HUES48 (cell line): ENCODE data around the gene ALDH9A1.
"Not testable (repeated sequence)": the region's sequence is repeated elsewhere in the genome, so short reads cannot be mapped to it uniquely, and the experiment has no call there.

ENCODE experiments used
- H3K27ac ChIP-seq: one replicate; pipeline ENCODE4 v1.7.0; 2013; ENCODE audit warnings: low read depth, low read length, inconsistent platforms
- H3K27me3 ChIP-seq: 2 replicates; pipeline ENCODE4 v1.6.1; 2013; ENCODE audit warnings: mild to moderate bottlenecking, low read length; ENCODE audit not compliant: control insufficient read depth, insufficient read depth
- H3K36me3 ChIP-seq: 2 replicates; pipeline ENCODE4 v1.6.1; 2013; ENCODE audit warnings: low read length; ENCODE audit not compliant: control insufficient read depth, insufficient read depth
- H3K4me1 ChIP-seq: 2 replicates; pipeline ENCODE4 v1.6.1; 2013; ENCODE audit warnings: mild to moderate bottlenecking, low read length; ENCODE audit not compliant: control insufficient read depth, insufficient read depth
- H3K4me3 ChIP-seq: 2 replicates; pipeline ENCODE4 v1.5.1; 2013; ENCODE audit warnings: mild to moderate bottlenecking, low read depth, low read length
- H3K9ac ChIP-seq: 2 replicates; pipeline ENCODE4 v1.6.1; 2013; ENCODE audit warnings: mild to moderate bottlenecking, low read depth, low read length, moderate library complexity
- H3K9me3 ChIP-seq: 2 replicates; pipeline ENCODE4 v1.6.1; 2013; ENCODE audit warnings: low read length; ENCODE audit not compliant: control insufficient read depth, insufficient read depth

The ALDH9A1 gene

DNA sequence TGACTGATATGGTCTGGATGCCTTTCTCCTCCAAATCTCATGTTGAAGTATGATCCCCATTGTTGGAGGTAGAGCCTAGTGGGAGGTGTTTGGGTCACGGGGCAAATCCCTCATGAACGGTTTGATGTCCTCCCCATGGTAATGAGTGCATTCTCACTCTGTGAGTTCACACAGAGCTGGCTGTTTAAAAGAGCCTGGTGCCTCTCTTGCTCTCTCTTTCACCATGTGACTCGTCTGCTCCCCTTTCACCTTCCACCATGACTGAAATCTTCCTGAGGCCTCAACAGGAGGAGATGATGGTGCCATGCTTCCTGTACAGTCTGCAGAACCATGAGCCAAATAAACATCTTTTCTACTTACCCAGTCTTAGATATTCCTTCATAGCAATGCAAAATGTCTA lies 30.2 kb downstream of the ALDH9A1 start:
- Histone ChIP-seq H3K4me1 (no peaks in the 10 kb centered on the region), H3K4me3 (no peak overlapping the region), H3K27me3 (no peaks in the 10 kb centered on the region), H3K9me3 (no peaks in the 10 kb centered on the region), H3K36me3 (peaks cover 73% of the 10 kb centered on the region), H3K27ac (no peak overlapping the region), H3K9ac (no peak overlapping the region)

DNA sequence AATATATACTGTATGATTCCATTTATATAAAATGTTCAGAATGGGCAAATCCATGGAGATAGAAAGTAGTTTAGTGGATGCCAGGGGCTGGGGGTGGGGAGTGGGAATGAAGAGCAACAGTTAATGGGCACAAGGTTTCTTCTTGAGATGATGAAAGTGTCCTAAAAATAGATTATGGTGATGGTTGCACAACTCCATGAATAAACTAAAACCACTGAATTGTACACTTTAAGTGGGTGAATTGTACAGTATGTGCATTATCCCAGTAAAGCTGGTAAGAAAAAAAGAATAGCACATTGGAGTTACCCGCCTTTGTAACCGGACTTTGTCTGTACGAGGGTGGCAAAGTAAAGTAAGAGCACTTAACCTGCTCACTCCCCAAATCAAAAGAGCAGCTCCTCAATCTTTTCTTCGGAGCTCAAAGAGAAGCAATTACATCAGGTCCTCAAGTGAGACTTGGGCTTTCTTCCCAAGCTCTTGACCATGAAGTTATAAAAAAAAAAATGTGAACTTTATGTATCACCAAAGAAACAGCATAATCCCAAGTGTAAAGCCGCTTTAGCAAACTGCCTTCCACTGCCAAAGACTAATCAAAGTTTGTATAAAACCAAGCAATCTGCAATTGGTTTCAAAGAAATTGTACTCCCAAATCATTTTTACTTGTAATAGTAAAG lies 32.1 kb downstream of the ALDH9A1 start:
- no peaks in the 10 kb centered on the region for H3K27me3 ChIP-seq
- H3K36me3 ChIP-seq, result peaks cover 86% of the 10 kb centered on the region
- H3K9ac ChIP-seq, result no peak overlapping the region
- no peak overlapping the region for H3K27ac ChIP-seq
- no peak overlapping the region for H3K4me3 ChIP-seq
- H3K4me1 ChIP-seq, result no peaks in the 10 kb centered on the region
- H3K9me3 ChIP-seq, result no peaks in the 10 kb centered on the region

DNA sequence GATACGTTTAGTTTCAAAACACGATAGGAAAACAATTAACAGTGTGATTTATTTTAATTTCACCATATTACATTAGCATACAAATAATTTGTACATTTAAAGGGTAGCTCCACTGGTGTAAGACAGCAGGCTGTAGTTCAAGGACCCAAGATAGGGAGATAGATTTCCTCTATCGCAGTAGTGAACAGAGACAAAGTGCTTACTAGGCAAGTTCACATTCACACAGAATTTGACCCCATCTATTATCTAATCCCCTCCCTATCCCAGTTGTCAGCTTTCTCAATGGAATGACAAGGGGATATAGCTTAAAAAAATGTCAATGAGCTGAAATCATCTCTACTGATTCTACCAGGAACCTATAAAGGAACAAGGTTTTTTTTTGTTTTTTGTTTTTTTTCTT lies 36.2 kb downstream of the ALDH9A1 start:
- H3K36me3 ChIP-seq, result peaks cover 67% of the 10 kb centered on the region
- H3K4me3 ChIP-seq, result no peak overlapping the region
- no peak overlapping the region for H3K9ac ChIP-seq
- H3K27ac ChIP-seq, result no peak overlapping the region
- H3K9me3 ChIP-seq, result no peaks in the 10 kb centered on the region
- 0 out of 2 replicates have a peak, but pooled peaks cover 6% of the 10 kb centered on the region for H3K4me1 ChIP-seq
- H3K27me3 ChIP-seq, result no peaks in the 10 kb centered on the region

DNA sequence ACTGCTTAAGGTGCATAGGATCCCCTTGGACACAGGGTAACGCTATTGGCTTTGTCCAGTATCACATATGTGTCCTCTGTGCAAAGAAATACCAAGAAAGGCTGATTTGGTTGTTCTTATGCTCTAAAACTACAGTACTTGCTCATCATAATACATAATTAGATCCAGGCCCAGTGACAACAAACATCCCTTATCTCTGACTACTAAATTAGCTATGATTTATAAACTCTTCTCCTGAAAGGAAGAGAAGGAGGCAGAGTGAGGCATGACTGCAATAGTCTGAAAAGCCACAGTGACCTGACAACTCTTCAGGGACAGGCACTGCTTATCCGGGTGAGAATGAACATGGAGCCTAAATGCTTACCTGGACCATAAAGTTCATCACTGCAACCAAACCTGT lies 36.7 kb downstream of the ALDH9A1 start:
- Histone ChIP-seq H3K36me3 (peaks cover 62% of the 10 kb centered on the region), H3K4me1 (0 out of 2 replicates have a peak, but pooled peaks cover 6% of the 10 kb centered on the region), H3K27me3 (no peaks in the 10 kb centered on the region), H3K9me3 (no peaks in the 10 kb centered on the region), H3K27ac (no peak overlapping the region), H3K4me3 (no peak overlapping the region), H3K9ac (no peak overlapping the region)

DNA sequence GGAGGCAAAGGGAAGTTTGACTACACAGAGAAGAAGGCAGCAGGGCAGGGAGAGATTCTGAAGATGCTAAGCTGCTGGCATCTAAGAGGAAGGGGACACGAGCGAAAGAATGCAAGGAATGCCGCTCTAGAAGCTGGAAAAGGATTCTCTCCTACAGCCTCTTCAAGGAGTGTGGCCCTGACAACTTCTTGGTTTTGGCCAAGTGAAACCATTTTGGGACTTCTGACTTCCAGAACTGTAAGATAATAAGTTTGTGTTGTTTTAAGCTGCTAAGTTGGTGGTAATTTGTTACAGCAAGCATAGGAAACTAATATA lies 38.8 kb downstream of the ALDH9A1 start:
- Histone ChIP-seq H3K9ac (no peak overlapping the region), H3K4me3 (no peak overlapping the region), H3K27ac (no peak overlapping the region), H3K9me3 (no peaks in the 10 kb centered on the region), H3K4me1 (0 out of 2 replicates have a peak, but pooled peaks cover 6% of the 10 kb centered on the region), H3K27me3 (no peaks in the 10 kb centered on the region), H3K36me3 (peaks cover 56% of the 10 kb centered on the region)

DNA sequence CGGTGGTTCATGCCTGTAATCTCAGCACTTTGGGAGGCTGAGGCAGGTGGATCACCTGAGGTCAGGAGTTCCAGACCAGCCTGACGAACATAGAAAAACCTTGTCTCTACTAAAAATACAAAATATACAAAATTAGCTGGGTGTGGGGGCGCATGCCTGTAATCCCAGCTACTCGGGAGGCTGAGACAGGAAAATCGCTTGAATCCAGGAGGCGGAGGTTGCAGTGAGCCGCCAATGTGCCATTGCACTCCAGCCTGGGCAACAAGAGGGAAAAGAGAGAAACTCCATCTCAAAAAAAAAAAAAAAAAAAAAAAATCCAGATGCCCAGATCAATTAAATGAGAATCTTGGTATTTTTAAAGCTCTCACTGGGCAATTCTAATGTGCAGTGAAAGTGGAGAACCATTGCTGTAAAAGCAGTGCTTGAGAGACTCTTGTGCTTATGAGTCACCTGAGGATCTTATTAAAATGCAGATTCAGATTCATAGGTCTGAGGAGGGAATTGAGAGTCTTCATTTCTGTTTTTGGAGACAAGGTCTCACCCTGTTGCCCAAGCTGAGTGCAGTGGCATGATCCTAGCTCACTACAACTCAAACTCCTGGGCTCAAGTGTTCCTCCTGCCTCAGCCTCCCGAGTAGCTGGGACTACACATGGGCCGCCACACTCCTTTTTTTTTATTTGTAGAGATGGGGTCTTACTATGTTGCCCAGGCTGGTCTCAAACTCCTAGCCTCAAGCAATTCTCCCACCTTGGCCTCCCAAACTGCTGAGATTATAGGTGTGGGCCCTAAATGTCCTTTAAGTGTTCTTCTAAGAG lies 39.4 kb downstream of the ALDH9A1 start:
- H3K36me3 ChIP-seq, result peaks cover 54% of the 10 kb centered on the region
- not testable (repeated sequence) for H3K27ac ChIP-seq, H3K9me3 ChIP-seq, H3K9ac ChIP-seq, H3K4me1 ChIP-seq, H3K27me3 ChIP-seq, H3K4me3 ChIP-seq

DNA sequence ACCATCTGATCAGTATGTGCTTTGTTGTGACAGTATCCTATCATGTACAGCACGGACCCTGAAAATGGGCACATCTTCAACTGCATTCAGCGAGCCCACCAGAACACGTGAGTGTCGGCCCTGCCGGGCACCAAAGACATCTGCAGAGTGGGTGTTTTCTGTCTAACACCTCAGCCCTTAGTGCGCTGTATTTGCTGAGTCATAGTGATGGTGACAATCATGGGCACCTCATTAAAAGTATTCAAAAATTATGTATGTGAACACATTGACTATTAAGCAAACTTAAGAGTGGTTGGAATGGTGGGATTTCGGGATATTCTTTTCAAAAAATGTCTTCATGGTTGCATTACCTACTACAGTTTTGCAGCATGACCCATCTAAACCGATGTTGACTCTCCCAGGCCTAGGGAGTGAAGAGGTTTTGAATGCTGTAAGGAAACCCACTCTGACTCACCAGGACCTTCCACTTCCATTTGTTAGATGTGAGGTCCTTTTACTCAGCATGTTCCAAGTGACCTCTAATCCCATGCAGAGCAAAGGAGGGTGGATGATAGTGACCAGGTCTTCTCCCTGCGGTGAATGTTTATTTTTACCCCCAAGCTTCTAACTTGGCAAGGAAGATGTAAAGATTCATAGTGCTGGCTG lies 47.3 kb downstream of the ALDH9A1 start:
- Histone ChIP-seq H3K9me3 (no peaks in the 10 kb centered on the region), H3K36me3 (peaks cover 50% of the 10 kb centered on the region), H3K4me1 (no peaks in the 10 kb centered on the region), H3K9ac (no peak overlapping the region), H3K27ac (no peak overlapping the region), H3K27me3 (no peaks in the 10 kb centered on the region), H3K4me3 (no peak overlapping the region)

DNA sequence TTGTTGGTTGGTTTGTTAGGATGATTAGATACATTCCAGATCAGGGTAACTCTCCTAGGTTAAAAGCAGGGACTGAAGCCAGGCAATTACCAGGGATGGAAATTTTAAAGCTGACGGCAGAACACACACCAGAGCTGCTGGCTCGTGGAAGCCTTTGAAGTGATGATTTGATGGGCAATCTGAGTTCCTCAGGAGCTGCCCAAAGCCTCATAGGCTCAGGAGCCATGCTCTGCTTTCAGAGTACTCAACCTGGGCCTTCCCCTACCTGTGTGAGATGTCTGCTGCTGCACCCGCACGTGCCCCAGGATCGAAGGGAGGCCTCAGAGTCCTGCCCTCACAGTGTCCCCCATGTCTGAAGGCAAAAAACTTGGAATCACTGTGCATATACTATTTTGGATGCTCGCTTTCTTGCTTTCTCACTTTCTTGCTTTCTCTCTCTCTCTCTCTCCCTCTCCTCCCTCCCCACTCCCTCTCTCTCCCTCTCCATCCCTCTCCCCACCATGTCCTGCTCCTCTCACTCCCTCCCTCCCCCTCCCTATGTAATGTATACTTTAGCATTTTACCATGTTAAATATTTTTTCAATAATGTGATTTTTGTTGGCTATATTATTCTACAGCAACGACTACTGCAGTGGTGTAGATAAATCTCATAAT lies 49.3 kb downstream of the ALDH9A1 start:
- no peak overlapping the region for H3K9ac ChIP-seq
- H3K9me3 ChIP-seq, result no peaks in the 10 kb centered on the region
- H3K36me3 ChIP-seq, result peaks cover 32% of the 10 kb centered on the region
- no peaks in the 10 kb centered on the region for H3K4me1 ChIP-seq
- H3K27me3 ChIP-seq, result no peaks in the 10 kb centered on the region
- no peak overlapping the region for H3K27ac ChIP-seq
- no peak overlapping the region for H3K4me3 ChIP-seq

DNA sequence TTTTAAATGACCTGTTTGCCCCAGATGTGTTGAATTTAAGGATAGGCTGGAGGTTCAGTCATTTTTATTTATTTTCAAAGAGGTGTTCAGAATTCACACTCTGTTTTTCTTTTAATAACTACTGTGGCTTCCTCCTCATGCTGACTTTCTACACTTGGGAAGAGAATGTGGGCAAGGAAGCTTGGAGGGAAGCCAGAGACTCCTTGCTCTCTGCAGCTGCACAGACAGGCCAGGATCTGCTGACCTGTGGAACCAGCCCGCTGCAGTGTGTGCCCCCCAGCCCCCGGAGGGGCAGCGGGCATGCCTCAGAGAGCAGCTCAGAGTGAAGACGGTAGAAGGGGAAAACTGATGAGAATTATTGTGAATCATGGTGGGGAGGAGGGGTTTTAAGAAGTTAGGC lies 50.4 kb downstream of the ALDH9A1 start:
- Histone ChIP-seq H3K4me1 (no peaks in the 10 kb centered on the region), H3K4me3 (no peak overlapping the region), H3K9ac (no peak overlapping the region), H3K36me3 (peaks cover 21% of the 10 kb centered on the region), H3K27ac (no peak overlapping the region), H3K27me3 (no peaks in the 10 kb centered on the region), H3K9me3 (no peaks in the 10 kb centered on the region)

DNA sequence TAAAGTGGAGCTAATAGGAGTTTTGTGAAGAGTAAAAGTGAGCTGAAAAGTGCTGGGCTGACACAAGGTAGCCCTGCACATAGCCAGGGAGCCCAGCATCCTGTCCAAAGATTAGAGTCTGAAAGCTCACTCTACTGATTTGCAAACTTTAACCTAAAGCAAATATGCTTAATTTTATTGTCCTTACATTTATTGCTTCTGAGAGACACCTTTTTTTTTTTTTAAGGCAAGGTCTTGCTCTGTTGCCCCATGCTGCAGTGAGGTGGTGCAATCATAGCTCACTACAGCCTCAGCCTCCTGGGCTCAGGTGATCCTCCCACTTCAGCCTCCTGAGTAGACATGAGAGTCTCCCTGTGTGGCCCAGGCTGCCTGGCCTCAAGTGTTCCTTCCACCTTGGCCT lies 50.8 kb downstream of the ALDH9A1 start:
- Histone ChIP-seq H3K36me3 (peaks cover 18% of the 10 kb centered on the region), H3K9ac (no peak overlapping the region), H3K27ac (no peak overlapping the region), H3K4me3 (no peak overlapping the region), H3K9me3 (no peaks in the 10 kb centered on the region), H3K27me3 (no peaks in the 10 kb centered on the region), H3K4me1 (no peaks in the 10 kb centered on the region)
